Endothelial cell of umbilical vein (primary cell): ENCODE measurements around the gene NAV3. TPM values are rescaled to one million over a fixed set of nuclear protein-coding genes. Genes with fewer than 3 reads are reported as not detected.

ENCODE experiments used
- BruUV-seq: library from RNA; stranded (reverse); fragments of 400-500 nt; replicated peaks from 2 replicates; lab custom pipeline; 2021; lab: Mats Ljungman, UMichigan
- CTCF ChIA-PET: fragments of 300-600, 350-600 bp; sonication (Branson Sonifier 250); formaldehyde crosslinking; loops from one replicate; lab custom pipeline; 2021; ENCODE audit warnings: antibody characterized with exemption, inconsistent platforms; lab: Charles Lee
- POLR2A ChIA-PET: fragments of 300-600, 350-600 bp; sonication (Branson Sonifier 250); formaldehyde crosslinking; loops from one replicate; lab custom pipeline; 2021; ENCODE audit warnings: antibody characterized with exemption, inconsistent platforms; lab: Charles Lee
- DNase-seq: peaks from one replicate; pipeline ENCODE4 v3.0.0-alpha.2; 2011; ENCODE audit warnings: low read depth, low spot score
- FAIRE-seq: peaks from 2 replicates; lab custom pipeline; 2011; peaks lifted over from hg19 to GRCh38; lab: Jason Lieb, UNC
- H2AFZ ChIP-seq: 2 replicates; pipeline ENCODE4 v1.6.0; 2012; ENCODE audit warnings: low read depth, low read length, control low read depth, inconsistent platforms
- H3K27ac ChIP-seq: 2 replicates; pipeline ENCODE4 v1.5.1; 2011; ENCODE audit warnings: low read depth, mild to moderate bottlenecking, control low read depth, low read length, moderate library complexity; ENCODE audit not compliant: insufficient read depth
- H3K27me3 ChIP-seq, 2 experiments: 2 replicates each; pipeline versions ENCODE4 v1.6.0 to v1.6.1; 2011; ENCODE audit warnings: low read length in 2 of 2, mixed read lengths in 1 of 2; ENCODE audit not compliant: control insufficient read depth in 2 of 2, insufficient read depth in 2 of 2
- H3K36me3 ChIP-seq, 2 experiments: 2 replicates in 1 of 2; 3 replicates in 1 of 2; pipeline ENCODE4 v1.5.1; 2011; ENCODE audit warnings: low read length in 2 of 2, mild to moderate bottlenecking in 1 of 2, moderate library complexity in 1 of 2; ENCODE audit not compliant: control insufficient read depth in 2 of 2, insufficient read depth in 2 of 2; ENCODE audit errors: extremely low read depth in 1 of 2
- H3K4me1 ChIP-seq: 3 replicates; pipeline ENCODE4 v1.5.1; 2011; ENCODE audit warnings: mild to moderate bottlenecking, low read length; ENCODE audit not compliant: control insufficient read depth, insufficient read depth; ENCODE audit errors: extremely low read depth
- H3K4me2 ChIP-seq: 2 replicates; pipeline ENCODE4 v1.6.1; 2011; ENCODE audit warnings: low read length, control low read depth, mixed read lengths; ENCODE audit not compliant: insufficient read depth
- H3K4me3 ChIP-seq, 3 experiments: fragments of 200-600 bp in 1 of 3; sonication (generic), shearing (Covaris generic) in 1 of 3; replicated peaks in 1 of 3; 2 replicates each; pipeline ENCODE4 v1.5.1; 2011 to 2016; ENCODE audit warnings: control low read depth in 3 of 3, low read length in 3 of 3, mild to moderate bottlenecking in 2 of 3, inconsistent platforms in 1 of 3, low read depth in 1 of 3, moderate library complexity in 1 of 3; ENCODE audit not compliant: insufficient read depth in 1 of 3
- H3K79me2 ChIP-seq: 2 replicates; pipeline ENCODE4 v1.6.0; 2012; ENCODE audit warnings: low read length, inconsistent platforms; ENCODE audit not compliant: control insufficient read depth, insufficient read depth
- H3K9ac ChIP-seq: replicated peaks from 2 replicates; pipeline ENCODE3; 2011; ENCODE audit warnings: low read length, control low read depth; ENCODE audit not compliant: insufficient read depth; ENCODE audit errors: extremely low read depth
- H3K9me1 ChIP-seq: replicated peaks from 3 replicates; pipeline ENCODE4 v1.6.0; 2011; ENCODE audit warnings: mild to moderate bottlenecking, low read length; ENCODE audit not compliant: control insufficient read depth, insufficient read depth; ENCODE audit errors: extremely low read depth
- H3K9me3 ChIP-seq: replicated peaks from 2 replicates; pipeline ENCODE4 v1.5.1; 2012; ENCODE audit warnings: low read length, inconsistent platforms; ENCODE audit not compliant: control insufficient read depth, insufficient read depth
- H4K20me1 ChIP-seq: replicated peaks from 2 replicates; pipeline ENCODE3; 2011; ENCODE audit warnings: mild to moderate bottlenecking, low read length; ENCODE audit not compliant: control insufficient read depth, insufficient read depth; ENCODE audit errors: extremely low read depth
- EZH2 ChIP-seq: IDR thresholded peaks from 2 replicates; pipeline ENCODE4 v1.6.1; 2012; ENCODE audit warnings: borderline replicate concordance, low read depth, mild to moderate bottlenecking, moderate library complexity, low read length, inconsistent platforms; ENCODE audit not compliant: severe bottlenecking
- FOS ChIP-seq: IDR thresholded peaks from 2 replicates; pipeline ENCODE4 v1.6.1; 2011; ENCODE audit warnings: mild to moderate bottlenecking, low read length, moderate library complexity, borderline replicate concordance; ENCODE audit not compliant: insufficient read depth
- JUN ChIP-seq: IDR thresholded peaks from 2 replicates; pipeline ENCODE4 v1.6.1; 2011; ENCODE audit warnings: borderline replicate concordance, low read depth; ENCODE audit not compliant: insufficient read length, insufficient read depth
- MYC ChIP-seq: IDR thresholded peaks from one replicate; pipeline ENCODE4 v1.6.1; 2011; ENCODE audit warnings: mild to moderate bottlenecking, low read depth, low read length
- POLR2AphosphoS5 ChIP-seq: IDR thresholded peaks from 2 replicates; pipeline ENCODE4 v1.6.1; 2012; ENCODE audit warnings: low read depth, mild to moderate bottlenecking, control low read depth, low read length, moderate library complexity; ENCODE audit not compliant: insufficient read depth
- dilution Hi-C: fragments of 300-500 bp; cut with MboI; formaldehyde crosslinking; loops from one replicate; pipeline ENCODE4 v1.15.0; 2019; ENCODE audit warnings: low sequenced_read_pairs; ENCODE audit not compliant: extremely low pct_ligation_motif_present
- intact Hi-C: fragments of 100-400 bp; cut with micrococcal nuclease; formaldehyde crosslinking; loops from one replicate; pipeline ENCODE4 v1.10.0; 2022
- polyA plus RNA-seq, 4 experiments: library from polyadenylated mRNA; depleted of rRNA in 3 of 4; stranded (reverse) in 3 of 4; unstranded in 1 of 4; fragments of >200 nt; gene quantifications; 2 replicates each; pipeline versions ENCODE4 v1.2.1 to v1.2.3, GENCODE V29; 2011 to 2012; ENCODE audit warnings: missing spikeins in 1 of 4
- total RNA-seq: library from RNA; stranded (reverse); gene quantifications from 2 replicates; pipeline ENCODE4 v1.2.3, GENCODE V29; 2021
- TF ChIP-seq, protein P1 (sequence below), 2 donors: IDR thresholded peaks; 1 replicate in 1 of 2; 2 replicates in 1 of 2; pipeline ENCODE4 v1.5.1; 2011; ENCODE audit warnings: low read length in 2 of 2, mild to moderate bottlenecking in 2 of 2, moderate library complexity in 2 of 2, control low read depth in 1 of 2, inconsistent platforms in 1 of 2, low read depth in 1 of 2; ENCODE audit not compliant: insufficient read depth in 1 of 2; ENCODE audit errors: extremely low read depth in 1 of 2
- TF ChIP-seq, protein P2 (sequence below): IDR thresholded peaks from 2 replicates; pipeline ENCODE4 v1.6.1; 2011; ENCODE audit not compliant: insufficient read depth, insufficient read length

NAV3 gene
- total and polyA plus RNA-seq, 2 donors (not counting 3 experiments of a cell fraction or from before 2014, with no cell fraction given): 6.7 to 40.1 TPM

DNA sequence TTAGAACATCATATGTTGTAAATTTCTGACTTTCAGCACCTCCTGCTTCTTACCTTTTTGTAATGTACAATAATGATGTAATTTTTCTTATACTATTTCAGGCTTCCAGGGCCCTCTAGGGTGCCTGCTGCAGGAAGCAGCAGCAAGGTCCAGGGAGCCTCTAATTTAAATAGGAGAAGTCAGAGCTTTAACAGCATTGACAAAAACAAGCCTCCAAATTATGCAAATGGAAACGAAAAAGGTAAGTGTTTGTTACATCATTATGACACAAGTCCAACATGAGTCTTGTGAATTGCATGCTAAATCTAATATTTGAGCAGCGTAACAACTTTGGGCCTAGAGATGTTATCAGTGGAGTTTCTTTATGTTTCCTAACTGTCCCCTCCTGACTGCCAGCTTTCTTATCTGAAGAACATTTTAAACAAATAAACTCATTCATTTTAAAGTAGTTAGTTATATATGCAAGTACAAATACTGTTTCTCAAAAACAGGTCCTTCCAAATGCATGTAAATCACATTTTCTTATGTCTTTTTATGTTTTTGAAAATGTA, 167.6 kb downstream of the NAV3 start:
- intact Hi-C loops: no loop called here

More for the DNA sequence above, 167.6 kb downstream of the NAV3 start:
- H3K4me2 ChIP-seq: no peak overlapping the region
- dilution Hi-C loops: no loop called here
- ChIA-PET CTCF (interaction anchor here (0.8 to 2.7 kb wide), 8 partner anchors 11 to 274 kb away, joined by 3 to 16 read pairs (median 5); no protein-coding TSS in a partner anchor), POLR2A (no interaction called here)
- H3K36me3 ChIP-seq: peaks cover 0 to 6% of the 10 kb centered on the region in 2 experiments
- H3K79me2 ChIP-seq: peaks cover 22% of the 10 kb centered on the region
- H3K9me1 ChIP-seq: no peaks in the 10 kb centered on the region
- H3K4me3 ChIP-seq: no peak overlapping the region
- DNase-seq (no peak), FAIRE-seq (no peak)
- no peak overlapping the region for H3K9ac ChIP-seq
- BruUV-seq: no TSS peak
- H3K9me3 ChIP-seq: no peaks in the 10 kb centered on the region
- H3K4me1 ChIP-seq: peaks cover 2% of the 10 kb centered on the region
- H2AFZ ChIP-seq: no peak overlapping the region
- H3K27ac ChIP-seq: no peak overlapping the region
- no peaks in the 10 kb centered on the region for H3K27me3 ChIP-seq
- TF ChIP-seq POLR2AphosphoS5 (no peak), MYC (no peak), FOS (no peak), JUN (no peak), EZH2 (no peak)
- TF ChIP-seq, protein P1, sequence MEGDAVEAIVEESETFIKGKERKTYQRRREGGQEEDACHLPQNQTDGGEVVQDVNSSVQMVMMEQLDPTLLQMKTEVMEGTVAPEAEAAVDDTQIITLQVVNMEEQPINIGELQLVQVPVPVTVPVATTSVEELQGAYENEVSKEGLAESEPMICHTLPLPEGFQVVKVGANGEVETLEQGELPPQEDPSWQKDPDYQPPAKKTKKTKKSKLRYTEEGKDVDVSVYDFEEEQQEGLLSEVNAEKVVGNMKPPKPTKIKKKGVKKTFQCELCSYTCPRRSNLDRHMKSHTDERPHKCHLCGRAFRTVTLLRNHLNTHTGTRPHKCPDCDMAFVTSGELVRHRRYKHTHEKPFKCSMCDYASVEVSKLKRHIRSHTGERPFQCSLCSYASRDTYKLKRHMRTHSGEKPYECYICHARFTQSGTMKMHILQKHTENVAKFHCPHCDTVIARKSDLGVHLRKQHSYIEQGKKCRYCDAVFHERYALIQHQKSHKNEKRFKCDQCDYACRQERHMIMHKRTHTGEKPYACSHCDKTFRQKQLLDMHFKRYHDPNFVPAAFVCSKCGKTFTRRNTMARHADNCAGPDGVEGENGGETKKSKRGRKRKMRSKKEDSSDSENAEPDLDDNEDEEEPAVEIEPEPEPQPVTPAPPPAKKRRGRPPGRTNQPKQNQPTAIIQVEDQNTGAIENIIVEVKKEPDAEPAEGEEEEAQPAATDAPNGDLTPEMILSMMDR (IDR thresholded peaks at IDR 0.05; ENCODE audit: extremely low read depth in 1 of 2, insufficient read depth in 1 of 2, low read depth in 1 of 2, low read length in 2 of 2): no peak
- TF ChIP-seq, protein P2, sequence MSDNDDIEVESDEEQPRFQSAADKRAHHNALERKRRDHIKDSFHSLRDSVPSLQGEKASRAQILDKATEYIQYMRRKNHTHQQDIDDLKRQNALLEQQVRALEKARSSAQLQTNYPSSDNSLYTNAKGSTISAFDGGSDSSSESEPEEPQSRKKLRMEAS: no peak
- no peaks in the 10 kb centered on the region for H4K20me1 ChIP-seq
